Panc1 (cell line): ENCODE measurements around the gene RCOR1.

ENCODE experiments used
- CTCF ChIP-seq: fragments of 450-650 bp; IDR thresholded peaks from 2 replicates; pipeline ENCODE4 v1.5.1; 2017; ENCODE audit warnings: mild to moderate bottlenecking
- TCF7L2 ChIP-seq: IDR thresholded peaks from 2 replicates; pipeline ENCODE4 v1.6.1; 2011; ENCODE audit warnings: mild to moderate bottlenecking, low read depth, low read length, inconsistent platforms

GRCh38 chr14:102770147-102771123, 178.0 kb downstream of the RCOR1 start:
- TF ChIP-seq CTCF (no peak), TCF7L2 (no peak)
